Astrocyte (in vitro differentiated cells and primary cell): ENCODE data around the gene ZSCAN12. TPM values are rescaled to one million over a fixed set of nuclear protein-coding genes. Genes with fewer than 3 reads are reported as not detected.

Source experiments
- DNase-seq: peaks from one replicate; pipeline ENCODE4 v3.0.0-alpha.2; 2010; ENCODE audit warnings: low read depth
- FAIRE-seq: peaks from 2 replicates; lab custom pipeline; 2011; peaks lifted over from hg19 to GRCh38; lab: Jason Lieb, UNC
- H2AFZ ChIP-seq: 2 replicates; pipeline ENCODE4 v1.6.0; 2012; ENCODE audit warnings: low read depth, low read length, inconsistent platforms
- H3K27ac ChIP-seq: 2 replicates; pipeline ENCODE4 v1.5.1; 2011; ENCODE audit warnings: low read depth, low read length, inconsistent platforms
- H3K27me3 ChIP-seq: 2 replicates; pipeline ENCODE4 v1.6.0; 2011; ENCODE audit warnings: low read length, inconsistent platforms; ENCODE audit not compliant: insufficient read depth
- H3K36me3 ChIP-seq: 2 replicates; pipeline ENCODE4 v1.5.1; 2011; ENCODE audit warnings: low read length, inconsistent platforms; ENCODE audit not compliant: insufficient read depth
- H3K4me1 ChIP-seq: 2 replicates; pipeline ENCODE4 v1.5.1; 2011; ENCODE audit warnings: low read length, inconsistent platforms; ENCODE audit not compliant: insufficient read depth
- H3K4me2 ChIP-seq: 2 replicates; pipeline ENCODE4 v1.6.0; 2012; ENCODE audit warnings: low read length, inconsistent platforms
- H3K4me3 ChIP-seq: 2 replicates; pipeline ENCODE4 v1.5.1; 2011; ENCODE audit warnings: low read depth, mild to moderate bottlenecking, low read length, inconsistent platforms; ENCODE audit not compliant: insufficient read depth
- H3K79me2 ChIP-seq: 2 replicates; pipeline ENCODE4 v1.6.0; 2012; ENCODE audit warnings: mild to moderate bottlenecking, low read length, inconsistent platforms; ENCODE audit not compliant: insufficient read depth
- H3K9ac ChIP-seq: 2 replicates; pipeline ENCODE4 v1.6.0; 2012; ENCODE audit warnings: mild to moderate bottlenecking, low read length, inconsistent platforms
- H3K9me3 ChIP-seq: 2 replicates; pipeline ENCODE4 v1.5.1; 2012; ENCODE audit warnings: low read depth, mild to moderate bottlenecking, low read length, inconsistent platforms; ENCODE audit not compliant: insufficient read depth
- H4K20me1 ChIP-seq: 2 replicates; pipeline ENCODE4 v1.6.0; 2012; ENCODE audit warnings: low read length, inconsistent platforms; ENCODE audit not compliant: insufficient read depth
- H3K27ac Mint-ChIP-seq: one replicate; pipeline ENCODE4 v1.8.0; 2021; ENCODE audit warnings: mild to moderate bottlenecking, mixed read lengths; ENCODE audit not compliant: unreplicated experiment
- H3K27me3 Mint-ChIP-seq: one replicate; pipeline ENCODE4 v1.8.0; 2021; ENCODE audit warnings: low read depth, mixed read lengths; ENCODE audit not compliant: unreplicated experiment
- H3K36me3 Mint-ChIP-seq: one replicate; pipeline ENCODE4 v1.8.0; 2021; ENCODE audit warnings: low read depth, mixed read lengths; ENCODE audit not compliant: unreplicated experiment
- H3K4me1 Mint-ChIP-seq: one replicate; pipeline ENCODE4 v1.8.0; 2021; ENCODE audit warnings: low read depth, mixed read lengths; ENCODE audit not compliant: unreplicated experiment
- H3K4me3 Mint-ChIP-seq: one replicate; pipeline ENCODE4 v1.8.0; 2021; ENCODE audit warnings: mild to moderate bottlenecking, moderate library complexity, mixed read lengths; ENCODE audit not compliant: unreplicated experiment
- H3K9me3 Mint-ChIP-seq: one replicate; pipeline ENCODE4 v1.8.0; 2021; ENCODE audit warnings: mild to moderate bottlenecking, mixed read lengths; ENCODE audit not compliant: unreplicated experiment
- CTCF ChIP-seq: IDR thresholded peaks from 2 replicates; pipeline ENCODE4 v1.5.1; 2011; ENCODE audit warnings: low read depth, mild to moderate bottlenecking, inconsistent platforms, low read length, moderate library complexity; ENCODE audit not compliant: insufficient read depth
- EZH2 ChIP-seq: IDR thresholded peaks from 2 replicates; pipeline ENCODE4 v1.6.1; 2012; ENCODE audit warnings: mild to moderate bottlenecking, low read length, inconsistent platforms; ENCODE audit not compliant: insufficient read depth
- total RNA-seq: library from RNA; stranded (reverse); gene quantifications from 2 replicates; pipeline ENCODE4 v1.2.1, GENCODE V29; 2021

The ZSCAN12 gene
- total RNA-seq, 1 donor from 2014 or later, result 6.3 TPM

GRCh38 chr6:28354688-28355554 lies 44.6 kb downstream of the ZSCAN12 start:
- TF ChIP-seq EZH2 (no peak), CTCF (no peak)
- no peak for DNase-seq
- peaks cover 16% of the 10 kb centered on the region for H3K4me1 ChIP-seq
- Mint-ChIP-seq H3K4me3 (no peak overlapping the region), H3K4me1 (peaks cover 13% of the 10 kb centered on the region), H3K27ac (no peak overlapping the region), H3K27me3 (no peaks in the 10 kb centered on the region), H3K36me3 (peaks cover 3% of the 10 kb centered on the region), H3K9me3 (no peaks in the 10 kb centered on the region)
- peak overlapping the region; percentile 90 for H3K9ac ChIP-seq
- peak overlapping the region; percentile 57 for H3K27ac ChIP-seq
- no peaks in the 10 kb centered on the region for H3K36me3 ChIP-seq
- no peaks in the 10 kb centered on the region for H3K9me3 ChIP-seq
- H3K27me3 ChIP-seq, result no peaks in the 10 kb centered on the region
- H3K79me2 ChIP-seq, result peaks cover 47% of the 10 kb centered on the region
- H3K4me3 ChIP-seq, result peak overlapping the region; percentile 86
- H4K20me1 ChIP-seq, result no peaks in the 10 kb centered on the region
- peak overlapping the region; percentile 97 for H3K4me2 ChIP-seq
- no peak overlapping the region for H2AFZ ChIP-seq
- no peak for FAIRE-seq

GRCh38 chr6:28353981-28354676 lies 45.4 kb downstream of the ZSCAN12 start:
- DNase-seq (peak; percentile 83), FAIRE-seq (no peak)
- Mint-ChIP-seq H3K9me3 (no peaks in the 10 kb centered on the region), H3K27me3 (no peaks in the 10 kb centered on the region), H3K4me3 (no peak overlapping the region), H3K27ac (no peak overlapping the region), H3K4me1 (peaks cover 13% of the 10 kb centered on the region), H3K36me3 (peaks cover 3% of the 10 kb centered on the region)
- peak overlapping the region; percentile 39 for H3K27ac ChIP-seq
- peaks cover 49% of the 10 kb centered on the region for H3K79me2 ChIP-seq
- H3K9me3 ChIP-seq, result no peaks in the 10 kb centered on the region
- peak overlapping the region; percentile 15 for H3K4me3 ChIP-seq
- peak overlapping the region; percentile 24 for H3K4me2 ChIP-seq
- no peak overlapping the region for H2AFZ ChIP-seq
- TF ChIP-seq CTCF, result no peak
- TF ChIP-seq EZH2, result no peak
- no peaks in the 10 kb centered on the region for H3K36me3 ChIP-seq
- no peaks in the 10 kb centered on the region for H3K27me3 ChIP-seq
- no peaks in the 10 kb centered on the region for H4K20me1 ChIP-seq
- peaks cover 16% of the 10 kb centered on the region for H3K4me1 ChIP-seq
- peak overlapping the region; percentile 48 for H3K9ac ChIP-seq
